Neural cell (in vitro differentiated cells): ENCODE data around the gene KRT2. TPM values are rescaled to one million over a fixed set of nuclear protein-coding genes. Genes with fewer than 3 reads are reported as not detected.

Experiments
- H2AFZ ChIP-seq: fragments of 200-600, 300-800 bp; sonication (generic), shearing (Covaris generic); 2 replicates; pipeline ENCODE4 v1.6.0; 2014; ENCODE audit warnings: low read depth, mild to moderate bottlenecking, antibody characterized with exemption, low read length, moderate library complexity
- H3F3A ChIP-seq: fragments of 200-600 bp; shearing (Covaris generic); 2 replicates; pipeline ENCODE4 v1.6.1; 2016; ENCODE audit warnings: mild to moderate bottlenecking, moderate library complexity, mixed read lengths, antibody characterized with exemption, low read length; ENCODE audit not compliant: insufficient read depth, poor library complexity, severe bottlenecking
- H3K27ac ChIP-seq: fragments of 200-600, 300-800 bp; sonication (generic), shearing (Covaris generic); 2 replicates; pipeline ENCODE4 v1.5.1; 2014; ENCODE audit warnings: mild to moderate bottlenecking, low read length, moderate library complexity
- H3K27me3 ChIP-seq: fragments of 300-800, 200-600 bp; sonication (generic), shearing (Covaris generic); 2 replicates; pipeline ENCODE4 v1.6.0; 2014; ENCODE audit warnings: mild to moderate bottlenecking, low read depth, low read length, moderate library complexity; ENCODE audit not compliant: insufficient read depth
- H3K36me3 ChIP-seq: fragments of 300-800, 200-600 bp; sonication (generic), shearing (Covaris generic); 2 replicates; pipeline ENCODE4 v1.5.1; 2014; ENCODE audit warnings: mild to moderate bottlenecking, antibody characterized with exemption, low read length, moderate library complexity; ENCODE audit not compliant: insufficient read depth
- H3K4me2 ChIP-seq: fragments of 300-800, 200-600 bp; sonication (generic), shearing (Covaris generic); 2 replicates; pipeline ENCODE4 v1.6.0; 2014; ENCODE audit warnings: mild to moderate bottlenecking, low read length
- H3K4me3 ChIP-seq: fragments of 300-800, 200-600 bp; sonication (generic), shearing (Covaris generic); 2 replicates; pipeline ENCODE4 v1.5.1; 2014; ENCODE audit warnings: mild to moderate bottlenecking, low read length, moderate library complexity
- H3K79me2 ChIP-seq: fragments of 200-600 bp; shearing (Covaris generic); replicated peaks from 2 replicates; pipeline ENCODE4 v1.6.0; 2014; ENCODE audit warnings: mild to moderate bottlenecking, low read length, moderate library complexity; ENCODE audit not compliant: insufficient read depth
- H3K9ac ChIP-seq: fragments of 300-800, 200-600 bp; sonication (generic), shearing (Covaris generic); 2 replicates; pipeline ENCODE4 v1.6.1; 2016; ENCODE audit warnings: mild to moderate bottlenecking, low read length, mixed read lengths
- H3K9me2 ChIP-seq: fragments of 200-600 bp; shearing (Covaris generic); 2 replicates; pipeline ENCODE4 v1.6.1; 2016; ENCODE audit warnings: mild to moderate bottlenecking, low read length, mixed read lengths; ENCODE audit not compliant: insufficient read depth
- H3K9me3 ChIP-seq: fragments of 200-600, 300-800 bp; sonication (generic), shearing (Covaris generic); 2 replicates; pipeline ENCODE4 v1.6.1; 2016; ENCODE audit warnings: mild to moderate bottlenecking, mixed run types, low read length, moderate library complexity, mixed read lengths
- H4K20me1 ChIP-seq: fragments of 200-600 bp; shearing (Covaris generic); 2 replicates; pipeline ENCODE4 v1.6.1; 2016; ENCODE audit warnings: mild to moderate bottlenecking, mixed run types; ENCODE audit not compliant: insufficient read depth
- EP300 ChIP-seq: fragments of 450-650 bp; conservative IDR thresholded peaks from 2 replicates; pipeline ENCODE4 v1.6.1; 2014; ENCODE audit warnings: antibody characterized with exemption, mild to moderate bottlenecking, moderate library complexity; ENCODE audit not compliant: poor library complexity, severe bottlenecking
- EZH2 ChIP-seq: fragments of 200-600, 300-800 bp; shearing (Covaris generic), sonication (generic); IDR thresholded peaks from 2 replicates; pipeline ENCODE4 v1.6.1; 2014; ENCODE audit warnings: antibody characterized with exemption, low read length, borderline replicate concordance, mild to moderate bottlenecking; ENCODE audit not compliant: insufficient read depth, poor library complexity, severe bottlenecking
- MXI1 ChIP-seq: fragments of 450-650 bp; conservative IDR thresholded peaks from 2 replicates; pipeline ENCODE4 v1.6.1; 2014; ENCODE audit warnings: antibody characterized with exemption, mild to moderate bottlenecking; ENCODE audit not compliant: poor library complexity, severe bottlenecking
- POLR2AphosphoS5 ChIP-seq: IDR thresholded peaks from 2 replicates; pipeline ENCODE4 v1.6.1; 2012
- RAD21 ChIP-seq: fragments of 450-650 bp; conservative IDR thresholded peaks from 2 replicates; pipeline ENCODE4 v1.6.1; 2014; ENCODE audit warnings: antibody characterized with exemption, mild to moderate bottlenecking, moderate library complexity
- SMC3 ChIP-seq: fragments of 450-650 bp; conservative IDR thresholded peaks from 2 replicates; pipeline ENCODE4 v1.6.1; 2014; ENCODE audit warnings: antibody characterized with exemption, mild to moderate bottlenecking, moderate library complexity; ENCODE audit not compliant: poor library complexity
- TAF1 ChIP-seq: IDR thresholded peaks from 2 replicates; pipeline ENCODE4 v1.6.1; 2012; ENCODE audit warnings: low read depth
- polyA plus RNA-seq: library from polyadenylated mRNA; depleted of rRNA; stranded (reverse); fragments of >200 nt; gene quantifications from 2 replicates; pipeline ENCODE4 v1.2.3, GENCODE V29; 2014
- TF ChIP-seq, protein P1 (sequence below): fragments of 450-650 bp; IDR thresholded peaks from 2 replicates; pipeline ENCODE4 v1.5.1; 2014; ENCODE audit warnings: antibody characterized with exemption, mild to moderate bottlenecking, moderate library complexity; ENCODE audit not compliant: poor library complexity, severe bottlenecking
- TF ChIP-seq, protein P2 (sequence below): IDR thresholded peaks from 2 replicates; pipeline ENCODE4 v1.6.1; 2012; ENCODE audit warnings: borderline replicate concordance

KRT2 gene
- polyA plus RNA-seq, 1 donor from 2014 or later, result not detected

GRCh38 chr12:52602552-52602951 is 49.5 kb downstream of the KRT2 start:
- Histone ChIP-seq H3K4me2 (no peak overlapping the region), H4K20me1 (no peaks in the 10 kb centered on the region), H3F3A (no peaks in the 10 kb centered on the region), H3K9me3 (no peaks in the 10 kb centered on the region), H3K4me3 (no peak overlapping the region), H3K36me3 (no peaks in the 10 kb centered on the region), H2AFZ (no peak overlapping the region), H3K27ac (no peak overlapping the region), H3K27me3 (no peaks in the 10 kb centered on the region), H3K9ac (no peak overlapping the region), H3K79me2 (no peaks in the 10 kb centered on the region), H3K9me2 (no peaks in the 10 kb centered on the region)
- TF ChIP-seq SMC3 (no peak), MXI1 (no peak)
- TF ChIP-seq, protein P1, sequence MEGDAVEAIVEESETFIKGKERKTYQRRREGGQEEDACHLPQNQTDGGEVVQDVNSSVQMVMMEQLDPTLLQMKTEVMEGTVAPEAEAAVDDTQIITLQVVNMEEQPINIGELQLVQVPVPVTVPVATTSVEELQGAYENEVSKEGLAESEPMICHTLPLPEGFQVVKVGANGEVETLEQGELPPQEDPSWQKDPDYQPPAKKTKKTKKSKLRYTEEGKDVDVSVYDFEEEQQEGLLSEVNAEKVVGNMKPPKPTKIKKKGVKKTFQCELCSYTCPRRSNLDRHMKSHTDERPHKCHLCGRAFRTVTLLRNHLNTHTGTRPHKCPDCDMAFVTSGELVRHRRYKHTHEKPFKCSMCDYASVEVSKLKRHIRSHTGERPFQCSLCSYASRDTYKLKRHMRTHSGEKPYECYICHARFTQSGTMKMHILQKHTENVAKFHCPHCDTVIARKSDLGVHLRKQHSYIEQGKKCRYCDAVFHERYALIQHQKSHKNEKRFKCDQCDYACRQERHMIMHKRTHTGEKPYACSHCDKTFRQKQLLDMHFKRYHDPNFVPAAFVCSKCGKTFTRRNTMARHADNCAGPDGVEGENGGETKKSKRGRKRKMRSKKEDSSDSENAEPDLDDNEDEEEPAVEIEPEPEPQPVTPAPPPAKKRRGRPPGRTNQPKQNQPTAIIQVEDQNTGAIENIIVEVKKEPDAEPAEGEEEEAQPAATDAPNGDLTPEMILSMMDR, result no peak
- TF ChIP-seq, protein P2, sequence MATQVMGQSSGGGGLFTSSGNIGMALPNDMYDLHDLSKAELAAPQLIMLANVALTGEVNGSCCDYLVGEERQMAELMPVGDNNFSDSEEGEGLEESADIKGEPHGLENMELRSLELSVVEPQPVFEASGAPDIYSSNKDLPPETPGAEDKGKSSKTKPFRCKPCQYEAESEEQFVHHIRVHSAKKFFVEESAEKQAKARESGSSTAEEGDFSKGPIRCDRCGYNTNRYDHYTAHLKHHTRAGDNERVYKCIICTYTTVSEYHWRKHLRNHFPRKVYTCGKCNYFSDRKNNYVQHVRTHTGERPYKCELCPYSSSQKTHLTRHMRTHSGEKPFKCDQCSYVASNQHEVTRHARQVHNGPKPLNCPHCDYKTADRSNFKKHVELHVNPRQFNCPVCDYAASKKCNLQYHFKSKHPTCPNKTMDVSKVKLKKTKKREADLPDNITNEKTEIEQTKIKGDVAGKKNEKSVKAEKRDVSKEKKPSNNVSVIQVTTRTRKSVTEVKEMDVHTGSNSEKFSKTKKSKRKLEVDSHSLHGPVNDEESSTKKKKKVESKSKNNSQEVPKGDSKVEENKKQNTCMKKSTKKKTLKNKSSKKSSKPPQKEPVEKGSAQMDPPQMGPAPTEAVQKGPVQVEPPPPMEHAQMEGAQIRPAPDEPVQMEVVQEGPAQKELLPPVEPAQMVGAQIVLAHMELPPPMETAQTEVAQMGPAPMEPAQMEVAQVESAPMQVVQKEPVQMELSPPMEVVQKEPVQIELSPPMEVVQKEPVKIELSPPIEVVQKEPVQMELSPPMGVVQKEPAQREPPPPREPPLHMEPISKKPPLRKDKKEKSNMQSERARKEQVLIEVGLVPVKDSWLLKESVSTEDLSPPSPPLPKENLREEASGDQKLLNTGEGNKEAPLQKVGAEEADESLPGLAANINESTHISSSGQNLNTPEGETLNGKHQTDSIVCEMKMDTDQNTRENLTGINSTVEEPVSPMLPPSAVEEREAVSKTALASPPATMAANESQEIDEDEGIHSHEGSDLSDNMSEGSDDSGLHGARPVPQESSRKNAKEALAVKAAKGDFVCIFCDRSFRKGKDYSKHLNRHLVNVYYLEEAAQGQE, result no peak

DNA sequence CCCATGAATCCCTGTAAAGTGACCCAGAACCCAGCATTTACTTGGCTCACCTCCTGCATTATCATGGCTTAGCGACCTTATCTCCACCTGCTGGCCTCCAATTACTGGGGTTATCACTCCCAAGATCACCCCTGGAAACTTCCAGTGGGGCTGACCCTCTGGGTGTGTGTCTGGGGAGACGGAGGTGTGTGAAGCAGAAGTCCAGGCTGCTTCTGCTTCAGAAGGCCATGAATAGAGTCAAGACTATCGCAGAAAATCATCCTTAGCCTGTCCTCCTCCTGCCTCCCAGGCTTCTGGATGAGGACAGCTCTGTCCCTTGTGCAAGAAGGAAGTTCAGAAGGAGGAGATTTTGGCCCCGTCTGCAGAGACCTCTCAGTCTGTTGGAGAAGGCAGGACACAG is 50.3 kb downstream of the KRT2 start:
- H3K79me2 ChIP-seq, result no peaks in the 10 kb centered on the region
- no peaks in the 10 kb centered on the region for H3K27me3 ChIP-seq
- H3K9me2 ChIP-seq, result no peaks in the 10 kb centered on the region
- no peak overlapping the region for H3K4me3 ChIP-seq
- H3K9me3 ChIP-seq, result no peaks in the 10 kb centered on the region
- H3K27ac ChIP-seq, result no peak overlapping the region
- H2AFZ ChIP-seq, result no peak overlapping the region
- no peak for TF ChIP-seq MXI1
- TF ChIP-seq RAD21, result no peak
- TF ChIP-seq, protein P2, result no peak
- TF ChIP-seq EP300, result no peak
- no peak for TF ChIP-seq EZH2
- no peak for TF ChIP-seq SMC3
- TF ChIP-seq, protein P1, result no peak
- TF ChIP-seq POLR2AphosphoS5, result no peak
- TF ChIP-seq TAF1, result no peak
- H4K20me1 ChIP-seq, result no peaks in the 10 kb centered on the region
- H3F3A ChIP-seq, result no peaks in the 10 kb centered on the region
- no peaks in the 10 kb centered on the region for H3K36me3 ChIP-seq
- H3K9ac ChIP-seq, result no peak overlapping the region
- H3K4me2 ChIP-seq, result no peak overlapping the region
